A673 (cell line): ENCODE measurements around the gene MRPL44. TPM values are rescaled to one million over a fixed set of nuclear protein-coding genes. Genes with fewer than 3 reads are reported as not detected.

Source experiments
- BruUV-seq: library from RNA; stranded (reverse); fragments of 400-500 nt; replicated peaks from 2 replicates; lab custom pipeline; 2021; lab: Mats Ljungman, UMichigan
- CTCF ChIA-PET: fragments of 300-600 bp; sonication (Branson Sonifier 250); formaldehyde crosslinking; loops from one replicate; lab custom pipeline; 2022; ENCODE audit warnings: antibody characterized with exemption; lab: Charles Lee
- POLR2A ChIA-PET: fragments of 300-600 bp; sonication (Branson Sonifier 250); formaldehyde crosslinking; loops from one replicate; lab custom pipeline; 2022; ENCODE audit warnings: antibody characterized with exemption; ENCODE audit not compliant: low non-redundant PET; lab: Charles Lee
- DNase-seq: peaks from one replicate; pipeline ENCODE4 v3.0.0-alpha.2; 2015; ENCODE audit warnings: low spot score
- H3K27ac ChIP-seq: fragments of 200-600 bp; sonication (generic); 2 replicates; pipeline ENCODE4 v1.5.1; 2016; ENCODE audit warnings: mixed run types, low read depth, mild to moderate bottlenecking, mixed read lengths, antibody characterized with exemption, low read length; ENCODE audit not compliant: poor library complexity, severe bottlenecking
- H3K27me3 ChIP-seq: fragments of 200-600 bp; sonication (generic); replicated peaks from 2 replicates; pipeline ENCODE4 v1.6.1; 2017; ENCODE audit warnings: mixed run types, low read depth, mild to moderate bottlenecking, mixed read lengths, antibody characterized with exemption, low read length; ENCODE audit not compliant: insufficient read depth, poor library complexity
- H3K36me3 ChIP-seq: fragments of 200-600 bp; sonication (generic); 2 replicates; pipeline ENCODE4 v1.6.1; 2016; ENCODE audit warnings: mixed run types, mild to moderate bottlenecking, mixed read lengths, antibody characterized with exemption, low read length; ENCODE audit not compliant: insufficient read depth, poor library complexity, severe bottlenecking
- H3K4me1 ChIP-seq: fragments of 200-600 bp; sonication (generic); 2 replicates; pipeline ENCODE4 v1.6.1; 2017; ENCODE audit warnings: mixed run types, mild to moderate bottlenecking, mixed read lengths, antibody characterized with exemption, low read length; ENCODE audit not compliant: insufficient read depth, poor library complexity, severe bottlenecking
- H3K4me3 ChIP-seq: fragments of 200-600 bp; sonication (generic); 2 replicates; pipeline ENCODE4 v1.5.1; 2016; ENCODE audit warnings: low read depth, mixed run types, mild to moderate bottlenecking, mixed read lengths, low read length; ENCODE audit not compliant: poor library complexity, severe bottlenecking
- H3K9me3 ChIP-seq: fragments of 200-600 bp; sonication (generic); 2 replicates; pipeline ENCODE4 v1.6.1; 2016; ENCODE audit warnings: mixed run types, low read depth, mild to moderate bottlenecking, mixed read lengths, antibody characterized with exemption, low read length; ENCODE audit not compliant: poor library complexity, severe bottlenecking
- CTCF ChIP-seq: fragments of 300-800, 200-600 bp; sonication (generic); conservative IDR thresholded peaks from 2 replicates; pipeline ENCODE4 v1.5.1; 2017; ENCODE audit warnings: low read depth, mild to moderate bottlenecking, antibody characterized with exemption, low read length, moderate library complexity, mixed read lengths
- EZH2 ChIP-seq: fragments of 200-600 bp; sonication (generic); IDR thresholded peaks from 2 replicates; pipeline ENCODE4 v1.6.1; 2017; ENCODE audit warnings: borderline replicate concordance, low read depth, mild to moderate bottlenecking, mixed read lengths, antibody characterized with exemption, low read length; ENCODE audit not compliant: poor library complexity, severe bottlenecking
- intact Hi-C: fragments of 100-400 bp; cut with micrococcal nuclease; formaldehyde crosslinking; loops from one replicate; pipeline ENCODE4 v1.10.0; 2022; ENCODE audit not compliant: unreplicated experiment
- total RNA-seq: library from RNA; stranded (reverse); gene quantifications from 2 replicates; pipeline ENCODE4 v1.2.3, GENCODE V29; 2021

The MRPL44 gene
- total RNA-seq, 1 experiment from 2014 or later = 38.3 TPM

GRCh38 chr2:223922308-223922707 lies 35.0 kb upstream of the MRPL44 start:
- H3K9me3 ChIP-seq = peaks cover 14% of the 10 kb centered on the region
- TF ChIP-seq EZH2 (no peak), CTCF (no peak)
- no TSS peak for BruUV-seq
- H3K4me3 ChIP-seq = no peak overlapping the region
- POLR2A ChIA-PET = no interaction called here
- intact Hi-C loops = no loop called here
- peaks cover 6% of the 10 kb centered on the region for H3K36me3 ChIP-seq
- no peaks in the 10 kb centered on the region for H3K27me3 ChIP-seq
- H3K27ac ChIP-seq = no peak overlapping the region
- CTCF ChIA-PET = no interaction called here
- no peaks in the 10 kb centered on the region for H3K4me1 ChIP-seq
- no peak for DNase-seq

GRCh38 chr2:223923976-223924375 lies 33.3 kb upstream of the MRPL44 start:
- H3K9me3 ChIP-seq = peaks cover 19% of the 10 kb centered on the region
- CTCF ChIA-PET = no interaction called here
- H3K36me3 ChIP-seq = peaks cover 9% of the 10 kb centered on the region
- no peak for DNase-seq
- H3K27me3 ChIP-seq = no peaks in the 10 kb centered on the region
- no peak for TF ChIP-seq CTCF
- TF ChIP-seq EZH2 = no peak
- intact Hi-C loops = no loop called here
- H3K4me3 ChIP-seq = no peak overlapping the region
- BruUV-seq = no TSS peak
- POLR2A ChIA-PET = no interaction called here
- H3K4me1 ChIP-seq = no peaks in the 10 kb centered on the region
- no peak overlapping the region for H3K27ac ChIP-seq

DNA sequence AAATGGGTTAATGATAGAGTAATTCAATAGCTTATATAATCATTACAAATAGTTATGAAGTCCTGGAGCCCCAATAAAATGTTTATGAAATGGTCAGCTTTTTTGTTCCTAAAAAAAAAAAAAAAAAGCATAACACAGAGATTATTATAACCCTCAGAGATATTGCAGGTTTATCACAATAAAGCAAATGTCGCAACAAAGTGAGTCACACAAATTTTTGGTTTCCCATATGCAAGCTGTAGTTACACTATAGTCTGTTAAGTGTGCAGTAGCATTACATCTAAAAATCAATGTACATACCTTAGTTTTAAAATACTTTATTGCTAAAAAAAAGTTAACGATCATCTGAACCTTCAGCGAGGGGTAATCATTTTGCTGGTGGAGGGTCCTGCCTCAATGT lies 32.2 kb upstream of the MRPL44 start:
- DNase-seq = no peak
- H3K36me3 ChIP-seq = peaks cover 9% of the 10 kb centered on the region
- intact Hi-C loops = no loop called here
- H3K27ac ChIP-seq = no peak overlapping the region
- H3K4me1 ChIP-seq = no peaks in the 10 kb centered on the region
- POLR2A ChIA-PET = no interaction called here
- CTCF ChIA-PET = no interaction called here
- H3K27me3 ChIP-seq = no peaks in the 10 kb centered on the region
- no peak for TF ChIP-seq CTCF
- TF ChIP-seq EZH2 = no peak
- no peak overlapping the region for H3K4me3 ChIP-seq
- BruUV-seq = no TSS peak
- peaks cover 19% of the 10 kb centered on the region for H3K9me3 ChIP-seq
